ENCODE results near the gene GTSE1.
"Not testable (repeated sequence)": the region's sequence is repeated elsewhere in the genome, so short reads cannot be mapped to it uniquely, and the experiment has no call there.

Gene GTSE1

GRCh38 chr22:46251816-46252380 lies 44.8 kb upstream of the GTSE1 start:
- in situ Hi-C loops (cut with MboI; ENCODE audit: low pct_unique_long_range_greater_than_20kb, low sequenced_read_pairs, unreplicated experiment), result no loop called here
- no peak for DNase-seq (ENCODE audit: low spot score)
- no peak for TF ChIP-seq CTCF (IDR thresholded peaks at IDR 0.05; ENCODE audit: extremely low read depth, insufficient read depth, missing control alignments)

GRCh38 chr22:46256358-46256958 lies 40.2 kb upstream of the GTSE1 start:
- in situ Hi-C loops (cut with MboI; ENCODE audit: low pct_unique_long_range_greater_than_20kb, low sequenced_read_pairs, unreplicated experiment), result no loop called here
- no peak for TF ChIP-seq CTCF (IDR thresholded peaks at IDR 0.05; ENCODE audit: extremely low read depth, insufficient read depth, missing control alignments)
- DNase-seq (ENCODE audit: low spot score), result no peak

- in situ Hi-C loops (cut with MboI; ENCODE audit: low pct_unique_long_range_greater_than_20kb, low sequenced_read_pairs, unreplicated experiment), result no loop called here
- no peak for DNase-seq (ENCODE audit: low spot score)
- TF ChIP-seq CTCF (IDR thresholded peaks at IDR 0.05; ENCODE audit: extremely low read depth, insufficient read depth, missing control alignments), result no peak
Observed at GRCh38 chr22:46259374-46259773, 37.3 kb upstream of the GTSE1 start.

GRCh38 chr22:46260038-46260437 lies 36.6 kb upstream of the GTSE1 start:
- DNase-seq (ENCODE audit: low spot score), result no peak
- TF ChIP-seq CTCF (IDR thresholded peaks at IDR 0.05; ENCODE audit: extremely low read depth, insufficient read depth, missing control alignments), result no peak
- in situ Hi-C loops (cut with MboI; ENCODE audit: low pct_unique_long_range_greater_than_20kb, low sequenced_read_pairs, unreplicated experiment), result no loop called here

- TF ChIP-seq CTCF (IDR thresholded peaks at IDR 0.05; ENCODE audit: extremely low read depth, insufficient read depth, missing control alignments), result no peak
- in situ Hi-C loops (cut with MboI; ENCODE audit: low pct_unique_long_range_greater_than_20kb, low sequenced_read_pairs, unreplicated experiment), result no loop called here
Observed at GRCh38 chr22:46262449-46263215, 34.0 kb upstream of the GTSE1 start.

GRCh38 chr22:46263216-46263590 lies 33.5 kb upstream of the GTSE1 start, which contains the start of gene PKDREJ:
TSS of gene PKDREJ (minus strand) at chr22:46263343. CDS start at chr22:46263322, 21 bp downstream.
- in situ Hi-C loops (cut with MboI; ENCODE audit: low pct_unique_long_range_greater_than_20kb, low sequenced_read_pairs, unreplicated experiment), result no loop called here
- TF ChIP-seq CTCF (IDR thresholded peaks at IDR 0.05; ENCODE audit: extremely low read depth, insufficient read depth, missing control alignments), result no peak
- no peak for DNase-seq (ENCODE audit: low spot score)

More at GRCh38 chr22:46262449-46263215, 34.0 kb upstream of the GTSE1 start:
- no peak for DNase-seq (ENCODE audit: low spot score)

- in situ Hi-C loops (cut with MboI; ENCODE audit: low pct_unique_long_range_greater_than_20kb, low sequenced_read_pairs, unreplicated experiment); DNase-seq (ENCODE audit: low spot score): not testable (repeated sequence)
Observed at GRCh38 chr22:46264520-46264919, 32.1 kb upstream of the GTSE1 start.

- in situ Hi-C loops (cut with MboI; ENCODE audit: low pct_unique_long_range_greater_than_20kb, low sequenced_read_pairs, unreplicated experiment); DNase-seq (ENCODE audit: low spot score): not testable (repeated sequence)
Observed at GRCh38 chr22:46265627-46266026, 31.0 kb upstream of the GTSE1 start.

Measured in GM13977 (cell line).